Measurements from ENCODE around the gene R3HCC1L. TPM values are rescaled to one million over a fixed set of nuclear protein-coding genes. Genes with fewer than 3 reads are reported as not detected.

R3HCC1L gene
- total and polyA plus RNA-seq, 11 donors = 4.0 to 8.6 (median 5.2) TPM

- WGBS, 4 donors = 91 to 95% (median 95%) methylated on average over 3 of the region's 3 CpGs
- intact Hi-C loops (cut with DNase I) = no loop called here
- TF ChIP-seq POLR2A (IDR thresholded peaks at IDR 0.05) = no peak
- TF ChIP-seq CTCF (IDR thresholded peaks at IDR 0.05) = no peak
- DNase-seq (no peak), ATAC-seq (no peak)
- H3K4me3 ChIP-seq = no peak overlapping the region
- H3K27ac ChIP-seq = no peak overlapping the region
- peaks cover 0 to 18% (median 5%) of the 10 kb centered on the region in 9 donors for H3K36me3 ChIP-seq
- H3K4me1 ChIP-seq = peaks cover 0 to 9% (median 0%) of the 10 kb centered on the region in 12 donors
- H3K9me3 ChIP-seq = peaks cover 0 to 17% (median 10%) of the 10 kb centered on the region in 12 donors
- no peaks in the 10 kb centered on the region for H3K27me3 ChIP-seq
Measured at GRCh38 chr10:98154076-98154475, 19.6 kb downstream of the R3HCC1L start.

GRCh38 chr10:98158576-98158975, 24.1 kb downstream of the R3HCC1L start:
- 78 to 89% (median 83%) methylated on average over 1 of the region's 1 CpG for WGBS, 4 donors
- intact Hi-C loops (cut with DNase I) = no loop called here
- ATAC-seq (no peak), DNase-seq (no peak)
- no peak overlapping the region for H3K27ac ChIP-seq
- no peak overlapping the region for H3K4me3 ChIP-seq
- H3K9me3 ChIP-seq = no peaks in the 10 kb centered on the region
- no peaks in the 10 kb centered on the region for H3K27me3 ChIP-seq
- TF ChIP-seq POLR2A (IDR thresholded peaks at IDR 0.05) = no peak
- no peak for TF ChIP-seq CTCF (IDR thresholded peaks at IDR 0.05)
- peaks cover 0 to 9% (median 0%) of the 10 kb centered on the region in 12 donors for H3K4me1 ChIP-seq
- peaks cover 0 to 34% (median 14%) of the 10 kb centered on the region in 9 donors for H3K36me3 ChIP-seq

- ATAC-seq (no peak), DNase-seq (no peak)
- H3K9me3 ChIP-seq = no peaks in the 10 kb centered on the region
- H3K27ac ChIP-seq = no peak overlapping the region
- H3K4me1 ChIP-seq = peaks cover 0 to 4% (median 0%) of the 10 kb centered on the region in 12 donors
- H3K4me3 ChIP-seq = no peak overlapping the region
- WGBS, 4 donors = 92 to 95% (median 94%) methylated on average over 5 of the region's 5 CpGs
- intact Hi-C loops (cut with DNase I) = loop anchor here in 1 of 10 donors (10.0 kb wide), 1 partner anchor 141 kb away; no protein-coding TSS in a partner anchor
- no peaks in the 10 kb centered on the region for H3K27me3 ChIP-seq
- peaks cover 0 to 62% (median 50%) of the 10 kb centered on the region in 9 donors for H3K36me3 ChIP-seq
- no peak for TF ChIP-seq POLR2A (IDR thresholded peaks at IDR 0.05)
- no peak for TF ChIP-seq CTCF (IDR thresholded peaks at IDR 0.05)
Measured at GRCh38 chr10:98163941-98164340, 29.5 kb downstream of the R3HCC1L start.

- H3K36me3 ChIP-seq = peaks cover 0 to 58% (median 50%) of the 10 kb centered on the region in 9 donors
- ATAC-seq = no peak
- no peak for DNase-seq
- TF ChIP-seq CTCF (IDR thresholded peaks at IDR 0.05) = no peak
- no peak for TF ChIP-seq POLR2A (IDR thresholded peaks at IDR 0.05)
- WGBS, 4 donors = 67 to 92% (median 89%) methylated on average over 2 of the region's 2 CpGs
- no peaks in the 10 kb centered on the region for H3K9me3 ChIP-seq
- intact Hi-C loops (cut with DNase I) = loop anchor here in 1 of 10 donors (10.0 kb wide), 1 partner anchor 138 kb away; no protein-coding TSS in a partner anchor
- H3K4me1 ChIP-seq = peaks cover 0 to 17% (median 5%) of the 10 kb centered on the region in 12 donors
- no peaks in the 10 kb centered on the region for H3K27me3 ChIP-seq
- no peak overlapping the region for H3K27ac ChIP-seq
- no peak overlapping the region for H3K4me3 ChIP-seq
Measured at GRCh38 chr10:98167191-98167590, 32.7 kb downstream of the R3HCC1L start.
